ENCODE measurements around the gene ATP8A2. TPM values are rescaled to one million over a fixed set of nuclear protein-coding genes. Genes with fewer than 3 reads are reported as not detected.

The ATP8A2 gene
- total RNA-seq, 1 experiment from 2014 or later = not detected

DNA sequence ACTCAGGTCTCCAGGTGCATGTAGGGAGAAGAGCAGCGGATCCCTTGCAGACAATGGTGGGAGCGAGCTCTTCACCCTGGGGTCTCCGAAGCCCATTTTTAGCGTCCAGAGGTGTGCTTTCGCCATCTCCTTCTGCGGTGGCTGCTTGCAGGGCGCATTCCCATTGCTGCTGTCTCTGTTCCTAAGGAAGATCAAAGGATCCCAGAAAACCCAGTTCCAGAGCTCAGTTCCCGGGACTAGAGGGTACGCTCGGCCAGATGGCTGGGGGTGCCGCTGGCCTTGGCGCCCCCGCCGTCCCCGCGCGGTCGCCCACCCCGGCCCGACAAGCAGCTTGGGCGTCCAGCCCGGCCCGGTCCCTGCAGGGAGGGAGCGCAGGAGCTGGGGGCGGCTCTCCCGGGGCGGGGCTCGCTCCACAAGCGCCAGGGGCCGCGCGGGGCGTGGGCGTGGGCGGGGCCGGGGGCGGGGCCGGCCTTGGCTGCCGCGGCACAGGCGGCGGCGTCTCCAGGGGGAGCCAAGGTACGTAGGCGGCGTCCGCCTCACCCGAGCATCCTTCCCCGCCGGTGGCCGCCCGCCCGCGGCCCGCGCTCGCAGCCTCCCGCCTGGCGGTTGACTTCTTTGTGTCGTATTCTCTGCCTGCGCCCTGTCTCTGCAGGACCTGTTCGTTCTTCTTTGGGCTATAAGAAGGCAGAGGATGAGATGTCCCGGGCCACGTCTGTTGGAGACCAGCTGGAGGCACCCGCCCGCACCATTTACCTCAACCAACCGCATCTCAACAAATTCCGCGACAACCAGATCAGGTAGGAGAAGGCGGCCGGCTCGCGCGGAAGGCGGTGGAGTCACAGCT lies 96.8 kb downstream of the ATP8A2 start:
- H3K4me3 ChIP-seq (ENCODE audit: low read depth in 2 of 2, low read length in 2 of 2) = no peak overlapping the region
- in situ Hi-C loops (cut with HindIII; ENCODE audit: low pct_unique_long_range_greater_than_20kb, low sequenced_read_pairs) = no loop called here
- DNase-seq (ENCODE audit: low read depth, low spot score) = no peak

DNA sequence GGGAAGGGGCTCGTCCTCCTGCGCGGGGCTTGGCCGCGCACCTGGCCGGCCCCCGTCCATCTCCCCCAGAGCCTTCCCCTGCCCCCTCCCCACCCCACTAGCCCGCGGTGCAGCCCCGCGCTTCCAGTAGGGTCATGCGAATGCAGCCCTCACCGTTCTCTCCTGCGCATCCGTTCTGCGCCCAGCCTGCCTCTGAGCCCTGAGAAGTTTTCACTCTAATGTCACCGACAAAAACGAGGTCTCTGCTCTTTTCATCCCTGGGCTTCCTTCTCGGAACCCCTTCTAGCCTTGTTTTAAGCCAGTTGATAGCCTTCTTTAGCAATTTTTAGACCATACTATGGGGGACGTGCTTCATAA lies 97.4 kb downstream of the ATP8A2 start:
- Histone ChIP-seq H3K9me3 (ENCODE audit: control insufficient read depth, insufficient read depth, low read depth, low read length) (no peaks in the 10 kb centered on the region), H3K4me3 (ENCODE audit: low read depth in 2 of 2, low read length in 2 of 2) (no peak overlapping the region), H3K27me3 (ENCODE audit: control insufficient read depth, insufficient read depth, low read length) (no peaks in the 10 kb centered on the region), H3K27ac (ENCODE audit: low read length) (no peak overlapping the region), H3K36me3 (ENCODE audit: control insufficient read depth, insufficient read depth, low read length) (no peaks in the 10 kb centered on the region), H3K4me1 (ENCODE audit: control insufficient read depth, insufficient read depth, low read length) (no peaks in the 10 kb centered on the region)
- intact Hi-C loops (cut with micrococcal nuclease; ENCODE audit: unreplicated experiment) (no loop called here), in situ Hi-C loops (cut with HindIII; ENCODE audit: low pct_unique_long_range_greater_than_20kb, low sequenced_read_pairs) (no loop called here)
- ChIA-PET POLR2A (no interaction called here), CTCF (no interaction called here)
- no TSS peak for BruUV-seq (replicated peaks)
- no peak for TF ChIP-seq TCF7L2 (IDR thresholded peaks at IDR 0.05; ENCODE audit: low read depth, low read length)
- TF ChIP-seq SIN3A (IDR thresholded peaks at IDR 0.05; ENCODE audit: borderline replicate concordance, insufficient read depth, low read depth, low read length) = no peak
- TF ChIP-seq, protein P1, sequence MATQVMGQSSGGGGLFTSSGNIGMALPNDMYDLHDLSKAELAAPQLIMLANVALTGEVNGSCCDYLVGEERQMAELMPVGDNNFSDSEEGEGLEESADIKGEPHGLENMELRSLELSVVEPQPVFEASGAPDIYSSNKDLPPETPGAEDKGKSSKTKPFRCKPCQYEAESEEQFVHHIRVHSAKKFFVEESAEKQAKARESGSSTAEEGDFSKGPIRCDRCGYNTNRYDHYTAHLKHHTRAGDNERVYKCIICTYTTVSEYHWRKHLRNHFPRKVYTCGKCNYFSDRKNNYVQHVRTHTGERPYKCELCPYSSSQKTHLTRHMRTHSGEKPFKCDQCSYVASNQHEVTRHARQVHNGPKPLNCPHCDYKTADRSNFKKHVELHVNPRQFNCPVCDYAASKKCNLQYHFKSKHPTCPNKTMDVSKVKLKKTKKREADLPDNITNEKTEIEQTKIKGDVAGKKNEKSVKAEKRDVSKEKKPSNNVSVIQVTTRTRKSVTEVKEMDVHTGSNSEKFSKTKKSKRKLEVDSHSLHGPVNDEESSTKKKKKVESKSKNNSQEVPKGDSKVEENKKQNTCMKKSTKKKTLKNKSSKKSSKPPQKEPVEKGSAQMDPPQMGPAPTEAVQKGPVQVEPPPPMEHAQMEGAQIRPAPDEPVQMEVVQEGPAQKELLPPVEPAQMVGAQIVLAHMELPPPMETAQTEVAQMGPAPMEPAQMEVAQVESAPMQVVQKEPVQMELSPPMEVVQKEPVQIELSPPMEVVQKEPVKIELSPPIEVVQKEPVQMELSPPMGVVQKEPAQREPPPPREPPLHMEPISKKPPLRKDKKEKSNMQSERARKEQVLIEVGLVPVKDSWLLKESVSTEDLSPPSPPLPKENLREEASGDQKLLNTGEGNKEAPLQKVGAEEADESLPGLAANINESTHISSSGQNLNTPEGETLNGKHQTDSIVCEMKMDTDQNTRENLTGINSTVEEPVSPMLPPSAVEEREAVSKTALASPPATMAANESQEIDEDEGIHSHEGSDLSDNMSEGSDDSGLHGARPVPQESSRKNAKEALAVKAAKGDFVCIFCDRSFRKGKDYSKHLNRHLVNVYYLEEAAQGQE (IDR thresholded peaks at IDR 0.05; ENCODE audit: insufficient read depth in 1 of 2, low read depth in 2 of 2, low read length in 1 of 2) = no peak
- no peak for TF ChIP-seq POLR2AphosphoS5 (IDR thresholded peaks at IDR 0.05; ENCODE audit: low read depth, low read length)
- TF ChIP-seq, protein P2, sequence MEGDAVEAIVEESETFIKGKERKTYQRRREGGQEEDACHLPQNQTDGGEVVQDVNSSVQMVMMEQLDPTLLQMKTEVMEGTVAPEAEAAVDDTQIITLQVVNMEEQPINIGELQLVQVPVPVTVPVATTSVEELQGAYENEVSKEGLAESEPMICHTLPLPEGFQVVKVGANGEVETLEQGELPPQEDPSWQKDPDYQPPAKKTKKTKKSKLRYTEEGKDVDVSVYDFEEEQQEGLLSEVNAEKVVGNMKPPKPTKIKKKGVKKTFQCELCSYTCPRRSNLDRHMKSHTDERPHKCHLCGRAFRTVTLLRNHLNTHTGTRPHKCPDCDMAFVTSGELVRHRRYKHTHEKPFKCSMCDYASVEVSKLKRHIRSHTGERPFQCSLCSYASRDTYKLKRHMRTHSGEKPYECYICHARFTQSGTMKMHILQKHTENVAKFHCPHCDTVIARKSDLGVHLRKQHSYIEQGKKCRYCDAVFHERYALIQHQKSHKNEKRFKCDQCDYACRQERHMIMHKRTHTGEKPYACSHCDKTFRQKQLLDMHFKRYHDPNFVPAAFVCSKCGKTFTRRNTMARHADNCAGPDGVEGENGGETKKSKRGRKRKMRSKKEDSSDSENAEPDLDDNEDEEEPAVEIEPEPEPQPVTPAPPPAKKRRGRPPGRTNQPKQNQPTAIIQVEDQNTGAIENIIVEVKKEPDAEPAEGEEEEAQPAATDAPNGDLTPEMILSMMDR (IDR thresholded peaks at IDR 0.05) = no peak
- ATAC-seq (no peak), DNase-seq (ENCODE audit: low read depth, low spot score) (no peak)

More for the DNA sequence above, 96.8 kb downstream of the ATP8A2 start:
- ATAC-seq = no peak
- ChIA-PET CTCF (no interaction called here), POLR2A (no interaction called here)
- no peak for TF ChIP-seq TCF7L2 (IDR thresholded peaks at IDR 0.05; ENCODE audit: low read depth, low read length)
- no peak for TF ChIP-seq POLR2AphosphoS5 (IDR thresholded peaks at IDR 0.05; ENCODE audit: low read depth, low read length)
- TF ChIP-seq, protein P1 (IDR thresholded peaks at IDR 0.05; ENCODE audit: insufficient read depth in 1 of 2, low read depth in 2 of 2, low read length in 1 of 2) = no peak
- TF ChIP-seq, protein P2 (IDR thresholded peaks at IDR 0.05) = no peak
- no peak for TF ChIP-seq SIN3A (IDR thresholded peaks at IDR 0.05; ENCODE audit: borderline replicate concordance, insufficient read depth, low read depth, low read length)
- H3K36me3 ChIP-seq (ENCODE audit: control insufficient read depth, insufficient read depth, low read length) = no peaks in the 10 kb centered on the region
- no peaks in the 10 kb centered on the region for H3K9me3 ChIP-seq (ENCODE audit: control insufficient read depth, insufficient read depth, low read depth, low read length)
- no TSS peak for BruUV-seq (replicated peaks)
- H3K27me3 ChIP-seq (ENCODE audit: control insufficient read depth, insufficient read depth, low read length) = no peaks in the 10 kb centered on the region
- intact Hi-C loops (cut with micrococcal nuclease; ENCODE audit: unreplicated experiment) = no loop called here
- H3K4me1 ChIP-seq (ENCODE audit: control insufficient read depth, insufficient read depth, low read length) = no peaks in the 10 kb centered on the region
- no peak overlapping the region for H3K27ac ChIP-seq (ENCODE audit: low read length)

Data from Panc1 (cell line).